HepG2 (cell line): ENCODE measurements around the gene PERCC1. TPM values are rescaled to one million over a fixed set of nuclear protein-coding genes. Genes with fewer than 3 reads are reported as not detected.

Experiments used
- BCLAF1 ChIP-seq: fragments of 450-650 bp; IDR thresholded peaks from 2 replicates; pipeline ENCODE4 v1.6.1; 2017; ENCODE audit warnings: mild to moderate bottlenecking
- CREM ChIP-seq, 2 experiments: sonication (generic) in 1 of 2; formaldehyde crosslinking in 1 of 2; IDR thresholded peaks; 2 replicates each; pipeline versions ENCODE4 v1.4.0 to v1.6.1; 2016 to 2020; ENCODE audit warnings: antibody characterized with exemption in 1 of 2, mild to moderate bottlenecking in 1 of 2, missing genetic modification reagents in 1 of 2
- HCFC1 ChIP-seq: fragments of 150-350 bp; IDR thresholded peaks from 2 replicates; pipeline ENCODE4 v1.6.1; 2014; ENCODE audit warnings: low read depth, low read length
- KMT2B ChIP-seq: IDR thresholded peaks from 2 replicates; pipeline ENCODE4 v1.6.1; 2016; ENCODE audit warnings: missing genetic modification reagents, missing compliant biosample characterization
- MEIS1 ChIP-seq: sonication (generic); formaldehyde crosslinking; IDR thresholded peaks from 2 replicates; pipeline ENCODE4 v1.9.0; 2021; ENCODE audit warnings: mild to moderate bottlenecking, missing genetic modification reagents, moderate library complexity, borderline replicate concordance
- RNF219 ChIP-seq: sonication (generic); formaldehyde crosslinking; IDR thresholded peaks from 2 replicates; pipeline ENCODE4 v1.5.0; 2020; ENCODE audit warnings: mild to moderate bottlenecking, missing genetic modification reagents
- TFAP4 ChIP-seq: sonication (generic); IDR thresholded peaks from 2 replicates; pipeline ENCODE4 v1.6.1; 2016; ENCODE audit warnings: low read depth, borderline replicate concordance
- ZNF24 ChIP-seq: fragments of 450-650 bp; IDR thresholded peaks from 2 replicates; pipeline ENCODE4 v1.6.1; 2017; ENCODE audit warnings: antibody characterized with exemption, mild to moderate bottlenecking
- ZNF337 ChIP-seq: sonication (generic); formaldehyde crosslinking; IDR thresholded peaks from 2 replicates; pipeline ENCODE4 v1.5.1; 2020; ENCODE audit warnings: missing genetic modification reagents, low read depth, mild to moderate bottlenecking, borderline replicate concordance
- ZNF407 ChIP-seq: sonication (generic); formaldehyde crosslinking; IDR thresholded peaks from one replicate; pipeline ENCODE4 v1.5.1; 2020; ENCODE audit warnings: mild to moderate bottlenecking, missing genetic modification reagents; ENCODE audit errors: not compliant biosample characterization
- ZNF572 ChIP-seq: sonication (generic); formaldehyde crosslinking; IDR thresholded peaks from 2 replicates; pipeline ENCODE4 v1.5.1; 2020; ENCODE audit warnings: mild to moderate bottlenecking, missing genetic modification reagents
- ZNF7 ChIP-seq: IDR thresholded peaks from 2 replicates; pipeline ENCODE4 v1.6.1; 2016; ENCODE audit warnings: missing biosample characterization, missing genetic modification reagents
- ZNF850 ChIP-seq: sonication (generic); formaldehyde crosslinking; conservative IDR thresholded peaks from 2 replicates; pipeline ENCODE4 v1.9.0; 2021; ENCODE audit warnings: mild to moderate bottlenecking, missing genetic modification reagents
- ZSCAN30 ChIP-seq: sonication (generic); formaldehyde crosslinking; IDR thresholded peaks from 2 replicates; pipeline ENCODE4 v1.5.0; 2020; ENCODE audit warnings: mild to moderate bottlenecking, missing genetic modification reagents
- polyA plus RNA-seq, 8 experiments: library from polyadenylated mRNA; depleted of rRNA in 3 of 8; stranded (reverse) in 7 of 8; unstranded in 1 of 8; fragments of >200 nt; fragmentation: Illumina TruSeq in 4 of 8; extraction: Trizol in 4 of 8; gene quantifications; 2 replicates each; pipeline versions ENCODE4 v1.2.1 to v1.2.3, GENCODE V29; 2011 to 2016; ENCODE audit warnings: low read depth in 4 of 8, missing spikeins in 1 of 8, mixed read lengths in 1 of 8; ENCODE audit not compliant: insufficient read depth in 1 of 8
- total RNA-seq, 5 experiments: library from RNA; depleted of rRNA; stranded (reverse); fragments of >200 nt; fragmentation: Illumina TruSeq; extraction: Trizol; gene quantifications; 2 replicates each; pipeline ENCODE4 v1.2.3, GENCODE V29; 2016; ENCODE audit warnings: low read depth in 1 of 5

PERCC1 gene
- total and polyA plus RNA-seq, 2 of the 13 experiments (the other 11 are each of a cell fraction or from before 2014, with no cell fraction given) = 0.15 TPM; not detected in 1

GRCh38 chr16:1430759-1431496 is at the start of gene PERCC1 (continued):
- TF ChIP-seq TFAP4 (peak; percentile 64; the same call in 1 of the 2 replicates), ZNF7 (CRISPR knock-in tag) (no peak), ZNF337 (CRISPR knock-in tag) (no peak), BCLAF1 (no peak), CREM (IDR thresholded peaks at IDR 0.05) (0 out of 2 replicates have a peak, but pooled peaks have one; percentile 35), CREM (CRISPR knock-in tag; IDR thresholded peaks at IDR 0.05) (no peak), ZNF850 (CRISPR knock-in tag) (no peak), ZSCAN30 (CRISPR knock-in tag) (no peak), ZNF407 (CRISPR knock-in tag) (no peak), MEIS1 (CRISPR knock-in tag) (peak; percentile 57; the same call in 1 of the 2 replicates), RNF219 (CRISPR knock-in tag) (no peak), KMT2B (CRISPR knock-in tag) (no peak), HCFC1 (no peak), ZNF572 (no peak), ZNF24 (no peak)
